Subcutaneous abdominal adipose tissue (tissue), 5 donors: Measurements from ENCODE around the gene UBE3D.
"Not testable (repeated sequence)": the region's sequence is repeated elsewhere in the genome, so short reads cannot be mapped to it uniquely, and the experiment has no call there.

ENCODE experiments used
- H3K27ac ChIP-seq: one replicate; pipeline ENCODE4 v1.7.0; 2013; ENCODE audit warnings: low read depth, mild to moderate bottlenecking, inconsistent platforms, low read length, moderate library complexity
- H3K27me3 ChIP-seq, 5 donors: one replicate each; pipeline ENCODE4 v1.7.0; 2013; ENCODE audit warnings: low read length in 5 of 5, inconsistent platforms in 1 of 5; ENCODE audit not compliant: control insufficient read depth in 5 of 5, insufficient read depth in 4 of 5
- H3K36me3 ChIP-seq, 5 donors: one replicate each; pipeline ENCODE4 v1.7.0; 2013; ENCODE audit warnings: low read length in 5 of 5; ENCODE audit not compliant: control insufficient read depth in 5 of 5, insufficient read depth in 5 of 5
- H3K4me1 ChIP-seq, 5 donors: one replicate each; pipeline ENCODE4 v1.7.0; 2013; ENCODE audit warnings: low read length in 5 of 5, mild to moderate bottlenecking in 3 of 5, moderate library complexity in 1 of 5; ENCODE audit not compliant: control insufficient read depth in 5 of 5, insufficient read depth in 5 of 5
- H3K4me3 ChIP-seq, 5 donors: one replicate each; pipeline ENCODE4 v1.7.0; 2013; ENCODE audit warnings: low read length in 5 of 5, low read depth in 1 of 5
- H3K9ac ChIP-seq, 5 donors: one replicate each; pipeline ENCODE4 v1.7.0; 2013; ENCODE audit warnings: low read length in 5 of 5, mild to moderate bottlenecking in 4 of 5, moderate library complexity in 3 of 5
- H3K9me3 ChIP-seq, 5 donors: one replicate each; pipeline ENCODE4 v1.7.0; 2013; ENCODE audit warnings: low read length in 5 of 5; ENCODE audit not compliant: control insufficient read depth in 5 of 5
- donor health status: healthy.
- donor health status: healthy.
- donor health status: healthy.
- donor health status: healthy.
- donor health status: healthy.

UBE3D gene

GRCh38 chr6:82958551-82958950 is 107.1 kb downstream of the UBE3D start:
- Histone ChIP-seq H3K4me1 (no peaks in the 10 kb centered on the region), H3K9me3 (no peaks in the 10 kb centered on the region), H3K36me3 (peaks cover 0 to 10% (median 3%) of the 10 kb centered on the region in 5 donors), H3K27me3 (no peaks in the 10 kb centered on the region), H3K4me3 (no peak overlapping the region), H3K27ac (no peak overlapping the region), H3K9ac (no peak overlapping the region)

DNA sequence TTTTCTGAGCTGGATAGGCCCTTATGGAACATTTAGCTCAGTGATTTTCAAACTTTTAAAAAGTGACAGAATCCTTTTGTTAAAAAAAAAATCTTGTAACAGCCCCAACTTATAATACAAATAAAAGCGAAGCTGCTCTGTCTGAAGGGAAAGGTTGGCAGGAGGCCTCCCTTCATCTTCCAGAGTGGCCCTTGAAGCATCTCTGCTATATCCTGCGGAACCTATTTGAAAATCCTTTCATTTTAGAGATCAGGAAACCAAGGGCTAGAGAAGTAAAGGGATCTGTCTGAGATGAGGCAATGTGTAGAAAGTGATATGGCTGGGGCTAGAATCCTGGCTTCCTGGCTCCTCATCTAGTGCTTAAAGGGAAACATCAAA is 107.8 kb downstream of the UBE3D start:
- H3K4me1 ChIP-seq, result no peaks in the 10 kb centered on the region
- no peaks in the 10 kb centered on the region for H3K9me3 ChIP-seq
- H3K4me3 ChIP-seq, result no peak overlapping the region
- no peaks in the 10 kb centered on the region for H3K27me3 ChIP-seq
- H3K9ac ChIP-seq, result no peak overlapping the region
- H3K27ac ChIP-seq, result no peak overlapping the region
- H3K36me3 ChIP-seq, result peaks cover 0 to 10% (median 3%) of the 10 kb centered on the region in 5 donors

GRCh38 chr6:82957171-82957867 is 108.3 kb downstream of the UBE3D start:
- Histone ChIP-seq H3K27me3 (no peaks in the 10 kb centered on the region), H3K9ac (no peak overlapping the region), H3K36me3 (peaks cover 0 to 10% (median 3%) of the 10 kb centered on the region in 5 donors), H3K4me1 (no peaks in the 10 kb centered on the region), H3K4me3 (no peak overlapping the region), H3K27ac (no peak overlapping the region), H3K9me3 (no peaks in the 10 kb centered on the region)

DNA sequence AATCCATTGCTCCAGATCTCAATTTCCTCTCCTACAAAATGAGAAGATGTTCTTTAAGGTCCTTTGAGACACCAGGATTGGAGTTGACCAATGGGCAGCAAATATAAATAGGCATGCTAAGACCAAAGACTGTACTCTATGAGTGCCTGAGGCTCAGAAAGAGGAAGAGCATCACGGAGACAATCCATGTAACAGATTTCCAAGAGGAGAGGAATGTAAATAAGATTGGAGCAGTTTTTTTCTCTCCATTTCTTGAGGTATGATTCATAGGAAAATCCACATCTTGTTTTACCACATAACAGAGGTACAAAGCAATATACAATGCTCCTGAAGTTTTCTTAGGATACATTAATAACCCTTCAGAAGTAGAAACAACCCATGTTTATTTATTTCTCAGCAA is 109.8 kb downstream of the UBE3D start:
- Histone ChIP-seq H3K4me1 (no peaks in the 10 kb centered on the region), H3K36me3 (peaks cover 0 to 10% (median 3%) of the 10 kb centered on the region in 5 donors), H3K27me3 (no peaks in the 10 kb centered on the region), H3K9me3 (no peaks in the 10 kb centered on the region), H3K27ac (no peak overlapping the region), H3K4me3 (no peak overlapping the region), H3K9ac (no peak overlapping the region)

GRCh38 chr6:82954937-82955577 is 110.6 kb downstream of the UBE3D start:
- Histone ChIP-seq H3K36me3 (peaks cover 0 to 10% (median 3%) of the 10 kb centered on the region in 5 donors), H3K27me3 (no peaks in the 10 kb centered on the region), H3K4me3 (no peak overlapping the region), H3K9me3 (no peaks in the 10 kb centered on the region), H3K9ac (no peak overlapping the region), H3K4me1 (no peaks in the 10 kb centered on the region), H3K27ac (no peak overlapping the region)

GRCh38 chr6:82954356-82954755 is 111.3 kb downstream of the UBE3D start:
- Histone ChIP-seq H3K4me1 (no peaks in the 10 kb centered on the region), H3K36me3 (peaks cover 0 to 10% (median 3%) of the 10 kb centered on the region in 5 donors), H3K27ac (no peak overlapping the region), H3K9ac (no peak overlapping the region), H3K27me3 (no peaks in the 10 kb centered on the region), H3K4me3 (no peak overlapping the region), H3K9me3 (no peaks in the 10 kb centered on the region)

DNA sequence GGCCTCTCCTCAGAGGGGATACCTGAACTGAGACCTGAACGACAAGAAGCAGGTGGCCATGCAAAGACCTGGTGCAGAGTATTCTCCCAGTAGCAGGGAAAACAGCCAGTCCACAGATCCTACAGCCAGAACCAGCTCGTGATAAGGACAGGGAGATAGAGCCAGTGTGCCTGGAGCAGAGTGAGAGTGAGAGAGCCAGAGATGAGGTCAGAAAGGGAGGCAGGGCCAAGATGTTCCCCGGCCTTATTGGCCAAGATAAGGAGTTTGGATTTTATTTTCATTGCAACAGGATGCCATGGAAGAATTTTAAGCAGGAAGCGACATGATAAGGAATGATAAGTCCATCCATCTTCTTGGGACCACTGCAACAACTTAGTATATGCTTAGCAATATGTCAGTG is 111.8 kb downstream of the UBE3D start:
- H3K9ac ChIP-seq, result no peak overlapping the region
- H3K4me1 ChIP-seq, result no peaks in the 10 kb centered on the region
- no peak overlapping the region for H3K27ac ChIP-seq
- H3K36me3 ChIP-seq, result peaks cover 0 to 10% (median 3%) of the 10 kb centered on the region in 5 donors
- H3K4me3 ChIP-seq, result no peak overlapping the region
- H3K27me3 ChIP-seq, result no peaks in the 10 kb centered on the region
- H3K9me3 ChIP-seq, result no peaks in the 10 kb centered on the region

- H3K36me3 ChIP-seq, result peaks cover 2 to 10% (median 4%) of the 10 kb centered on the region in 5 donors
- no peaks in the 10 kb centered on the region for H3K9me3 ChIP-seq
- H3K27ac ChIP-seq, result no peak overlapping the region
- H3K27me3 ChIP-seq, result no peaks in the 10 kb centered on the region
- H3K4me1 ChIP-seq, result no peaks in the 10 kb centered on the region
- H3K9ac ChIP-seq, result no peak overlapping the region
- no peak overlapping the region for H3K4me3 ChIP-seq
Observed at GRCh38 chr6:82951935-82952334, 113.7 kb downstream of the UBE3D start.

GRCh38 chr6:82951389-82951788 is 114.3 kb downstream of the UBE3D start:
- Histone ChIP-seq H3K27ac (no peak overlapping the region), H3K36me3 (peaks cover 2 to 7% (median 4%) of the 10 kb centered on the region in 5 donors), H3K27me3 (no peaks in the 10 kb centered on the region), H3K4me1 (no peaks in the 10 kb centered on the region), H3K9ac (no peak overlapping the region), H3K4me3 (no peak overlapping the region), H3K9me3 (no peaks in the 10 kb centered on the region)

DNA sequence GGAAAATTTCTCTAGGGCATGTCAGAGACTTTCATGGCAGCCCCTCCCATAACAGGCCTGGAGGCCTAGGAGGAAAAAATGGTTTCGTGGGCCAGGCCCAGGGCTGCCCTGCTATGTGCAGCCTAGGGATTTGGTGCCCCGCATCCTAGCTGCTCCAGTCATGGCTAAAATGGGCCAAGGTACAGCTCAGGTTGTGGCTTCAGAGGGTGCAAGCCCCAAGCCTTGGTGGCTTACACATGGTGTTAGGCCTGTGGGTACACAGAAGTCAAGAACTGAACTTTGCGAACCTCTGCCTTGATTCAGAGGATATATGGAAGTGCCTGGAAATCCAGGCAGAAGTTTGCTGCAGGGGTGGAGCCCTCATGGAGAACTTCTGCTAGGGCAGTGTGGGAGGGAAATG is 134.7 kb downstream of the UBE3D start:
- Histone ChIP-seq H3K36me3 (peaks cover 0 to 10% (median 0%) of the 10 kb centered on the region in 5 donors), H3K9me3 (peaks cover 0 to 14% (median 9%) of the 10 kb centered on the region in 5 donors)
- H3K4me3 ChIP-seq, result not testable (repeated sequence)

More for the DNA sequence above, 134.7 kb downstream of the UBE3D start:
- H3K27me3 ChIP-seq, H3K4me1 ChIP-seq, H3K9ac ChIP-seq, H3K27ac ChIP-seq: not testable (repeated sequence)
